Mucosa of rectum (tissue), 2 donors: Measurements from ENCODE around the gene DOLPP1.
"Not testable (repeated sequence)": the region's sequence is repeated elsewhere in the genome, so short reads cannot be mapped to it uniquely, and the experiment has no call there.

ENCODE experiments used
- H3K27ac ChIP-seq, 2 donors: one replicate each; pipeline ENCODE4 v1.7.0; 2013; ENCODE audit warnings: inconsistent platforms in 2 of 2, low read depth in 2 of 2, low read length in 2 of 2
- H3K27me3 ChIP-seq, 2 donors: one replicate each; pipeline ENCODE4 v1.7.0; 2013; ENCODE audit warnings: low read length in 2 of 2; ENCODE audit not compliant: control insufficient read depth in 2 of 2, insufficient read depth in 2 of 2
- H3K36me3 ChIP-seq, 2 donors: one replicate each; pipeline ENCODE4 v1.7.0; 2013; ENCODE audit warnings: low read length in 2 of 2; ENCODE audit not compliant: control insufficient read depth in 2 of 2, insufficient read depth in 2 of 2
- H3K4me1 ChIP-seq, 2 donors: one replicate each; pipeline ENCODE4 v1.7.0; 2013; ENCODE audit warnings: low read length in 2 of 2, mild to moderate bottlenecking in 1 of 2; ENCODE audit not compliant: control insufficient read depth in 2 of 2, insufficient read depth in 2 of 2
- H3K4me3 ChIP-seq, 2 donors: one replicate each; pipeline ENCODE4 v1.7.0; 2013; ENCODE audit warnings: low read length in 2 of 2
- H3K9ac ChIP-seq, 2 donors: one replicate each; pipeline ENCODE4 v1.7.0; 2013; ENCODE audit warnings: low read length in 2 of 2, low read depth in 1 of 2, mild to moderate bottlenecking in 1 of 2
- H3K9me3 ChIP-seq, 2 donors: one replicate each; pipeline ENCODE4 v1.7.0; 2013; ENCODE audit warnings: low read length in 2 of 2; ENCODE audit not compliant: control insufficient read depth in 2 of 2
- donor health status: healthy.
- donor health status: Normal muscosa, but diverticular disease.

DOLPP1 gene

DNA sequence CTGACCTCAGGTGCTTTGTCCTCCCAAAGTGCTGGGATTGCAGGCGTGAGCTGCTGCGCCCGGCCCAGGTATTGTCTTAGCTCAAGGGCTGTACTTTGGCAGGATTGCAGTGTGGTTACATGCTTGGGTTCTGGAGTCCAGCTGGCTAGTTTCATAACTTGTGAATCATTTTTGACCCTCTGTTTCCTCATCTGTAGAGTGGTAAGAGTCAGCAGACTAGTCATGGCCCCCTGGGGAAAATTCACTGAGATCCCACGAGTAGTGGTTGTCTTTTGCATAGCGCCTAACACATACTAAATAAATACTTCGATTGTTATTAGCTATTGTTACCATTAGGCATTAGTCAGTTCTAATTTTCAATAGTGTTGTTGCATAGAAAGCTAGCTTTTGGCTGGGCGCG is 44.6 kb downstream of the DOLPP1 start:
- Histone ChIP-seq H3K4me1 (no peaks in the 10 kb centered on the region), H3K9ac (no peak overlapping the region), H3K27ac (no peak overlapping the region), H3K27me3 (no peaks in the 10 kb centered on the region), H3K36me3 (peaks cover 38 to 45% of the 10 kb centered on the region in 2 donors), H3K4me3 (no peak overlapping the region), H3K9me3 (no peaks in the 10 kb centered on the region)

DNA sequence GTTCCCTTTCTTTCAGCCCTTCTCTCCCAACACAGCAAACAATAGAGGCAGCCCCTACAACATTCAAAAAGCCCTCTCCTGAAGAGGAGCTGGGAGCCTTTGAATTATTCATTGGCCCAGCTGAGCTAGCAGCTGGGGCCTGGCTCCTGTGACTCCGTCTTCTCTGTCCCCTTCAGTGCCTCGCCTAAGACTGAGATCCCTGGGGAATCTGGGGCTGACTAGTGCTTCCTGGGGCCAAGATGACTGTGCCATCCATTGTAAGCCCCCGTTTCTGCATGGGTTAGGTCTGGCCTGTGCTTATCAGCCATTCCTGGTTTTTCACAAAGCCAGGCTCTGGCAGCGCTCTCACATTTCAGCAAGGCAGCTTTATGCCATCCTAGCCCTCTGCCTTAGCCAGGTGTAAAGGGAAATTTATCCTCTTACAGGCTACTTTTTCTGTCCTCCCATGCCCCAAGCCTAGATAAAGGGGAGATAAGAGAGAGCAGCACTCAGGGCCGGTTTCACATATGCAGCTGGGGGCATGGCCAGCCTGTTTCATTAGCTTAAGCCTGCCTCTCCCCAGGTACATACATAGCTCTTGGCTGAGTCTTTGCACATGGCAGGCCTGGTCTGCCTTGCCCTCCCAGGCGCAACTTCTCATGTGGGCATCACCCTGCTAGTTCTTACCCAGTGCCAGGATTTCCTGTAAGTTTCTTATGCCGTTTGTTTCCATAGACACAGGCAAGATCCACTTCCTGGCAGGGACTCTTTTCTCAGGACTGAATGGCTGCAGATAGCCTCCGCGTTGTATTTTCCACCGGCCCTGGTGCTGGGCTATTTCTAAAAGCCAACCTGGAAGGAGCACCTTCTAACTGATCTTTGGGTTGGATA is 46.1 kb downstream of the DOLPP1 start:
- no peak overlapping the region for H3K27ac ChIP-seq
- no peak overlapping the region for H3K9ac ChIP-seq

DNA sequence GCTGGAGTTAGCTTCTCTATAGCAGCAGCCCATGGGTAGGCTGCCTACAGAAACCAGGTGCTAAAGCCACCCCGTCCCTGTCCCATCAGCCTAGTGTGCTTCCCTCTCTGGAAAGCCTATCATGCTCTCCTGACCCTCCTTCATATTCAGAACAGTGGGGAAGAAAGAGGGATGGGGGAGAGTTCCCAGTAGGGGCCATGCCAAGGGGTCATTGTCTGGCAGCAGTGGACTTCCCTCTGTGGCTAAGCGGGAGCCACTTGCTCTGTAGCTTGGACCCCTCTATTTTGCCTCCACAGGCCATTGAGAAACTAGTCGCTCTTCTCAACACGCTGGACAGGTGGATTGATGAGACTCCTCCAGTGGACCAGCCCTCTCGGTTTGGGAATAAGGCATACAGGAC is 47.8 kb downstream of the DOLPP1 start:
- H3K27ac ChIP-seq, result no peak overlapping the region
- H3K4me3 ChIP-seq, result no peak overlapping the region
- H3K4me1 ChIP-seq, result no peaks in the 10 kb centered on the region
- peaks cover 19 to 42% of the 10 kb centered on the region in 2 donors for H3K36me3 ChIP-seq
- no peak overlapping the region for H3K9ac ChIP-seq
- H3K9me3 ChIP-seq, result no peaks in the 10 kb centered on the region
- H3K27me3 ChIP-seq, result no peaks in the 10 kb centered on the region

More for the DNA sequence above, 46.1 kb downstream of the DOLPP1 start:
- Histone ChIP-seq H3K4me1 (no peaks in the 10 kb centered on the region), H3K36me3 (peaks cover 24 to 43% of the 10 kb centered on the region in 2 donors), H3K9me3 (no peaks in the 10 kb centered on the region), H3K4me3 (no peak overlapping the region), H3K27me3 (no peaks in the 10 kb centered on the region)

DNA sequence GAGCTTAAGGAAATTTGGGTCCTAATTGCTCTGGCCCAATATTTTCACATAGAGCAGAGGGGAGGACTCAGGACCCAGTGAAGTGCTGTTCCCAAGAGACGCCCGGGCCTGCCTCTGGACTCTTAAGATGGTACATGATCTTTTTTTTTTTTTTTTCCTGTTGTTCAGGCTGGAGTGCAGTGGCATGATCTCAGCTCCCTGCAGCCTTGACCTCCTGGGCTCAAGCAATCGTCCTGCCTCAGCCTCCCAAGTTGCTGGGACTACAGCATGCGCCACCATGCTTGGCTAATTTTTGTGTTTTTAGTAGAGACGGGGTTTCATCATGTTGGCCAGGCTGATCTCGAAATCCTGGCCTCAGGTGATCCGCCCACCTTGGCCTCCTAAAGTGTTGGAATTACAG is 49.4 kb downstream of the DOLPP1 start:
- not testable (repeated sequence) for H3K27me3 ChIP-seq, H3K4me3 ChIP-seq, H3K9ac ChIP-seq, H3K4me1 ChIP-seq, H3K27ac ChIP-seq, H3K9me3 ChIP-seq
- H3K36me3 ChIP-seq, result peaks cover 19 to 42% of the 10 kb centered on the region in 2 donors

DNA sequence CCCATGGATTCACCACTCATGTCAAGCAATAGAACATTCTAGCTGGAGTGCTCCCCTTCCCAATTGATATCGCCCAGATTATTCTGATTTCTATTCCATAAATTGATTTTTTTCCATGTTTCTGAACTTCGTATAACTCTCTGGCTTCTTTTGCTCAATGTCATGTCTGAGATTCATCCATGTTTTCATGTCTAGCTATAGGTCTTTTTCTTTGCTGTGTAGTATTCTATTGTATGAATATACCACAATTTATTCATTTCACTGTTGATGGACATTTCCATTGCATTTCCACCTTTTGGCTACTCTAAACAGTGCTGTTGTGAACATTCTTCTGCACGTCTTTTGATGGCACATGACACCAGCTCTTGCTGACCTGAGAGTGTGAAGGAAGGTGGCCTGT is 49.9 kb downstream of the DOLPP1 start:
- H3K4me1 ChIP-seq, result no peaks in the 10 kb centered on the region
- H3K9ac ChIP-seq, result no peak overlapping the region
- H3K36me3 ChIP-seq, result peaks cover 22 to 46% of the 10 kb centered on the region in 2 donors
- H3K4me3 ChIP-seq, result no peak overlapping the region
- H3K27ac ChIP-seq, result no peak overlapping the region
- H3K9me3 ChIP-seq, result no peaks in the 10 kb centered on the region
- H3K27me3 ChIP-seq, result no peaks in the 10 kb centered on the region

DNA sequence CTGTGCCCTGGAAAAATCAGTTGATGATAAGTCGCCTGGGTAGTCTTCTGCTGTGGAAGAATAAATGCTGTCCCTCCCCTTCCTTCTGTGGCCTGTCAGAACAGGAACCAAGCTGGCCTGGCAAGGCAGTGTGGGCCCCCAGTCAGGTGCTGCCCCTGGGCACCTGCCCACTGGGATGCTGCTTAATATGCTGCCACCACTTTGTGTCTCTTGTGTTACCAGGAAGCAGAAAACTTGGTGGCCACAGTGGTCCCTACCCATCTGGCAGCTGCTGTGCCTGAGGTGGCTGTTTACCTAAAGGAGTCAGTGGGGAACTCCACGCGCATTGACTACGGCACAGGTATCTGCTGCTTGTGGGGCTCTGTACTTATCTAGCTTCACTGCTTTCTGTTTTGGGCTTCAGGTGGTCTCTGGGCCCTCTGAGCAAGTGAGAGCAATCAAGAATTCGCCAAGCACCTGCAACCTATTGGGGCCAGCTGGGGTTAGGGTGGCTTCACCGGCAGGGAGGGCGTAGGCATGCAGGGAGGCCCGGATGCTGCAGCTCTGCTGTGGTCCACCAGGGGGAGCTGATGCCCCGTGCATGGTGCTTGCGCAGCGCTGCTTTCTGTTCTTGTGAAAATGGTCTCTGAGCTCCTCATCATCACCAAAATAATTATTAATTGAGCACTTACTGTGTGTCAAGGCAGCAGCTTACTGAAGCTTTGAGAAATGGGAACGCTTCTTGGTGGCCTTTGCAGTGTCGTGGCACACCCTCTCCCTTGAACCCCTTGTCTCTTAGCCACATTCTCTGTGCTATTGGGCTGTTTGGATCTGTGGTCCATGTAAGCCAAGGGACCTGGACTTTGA is 50.6 kb downstream of the DOLPP1 start:
- Histone ChIP-seq H3K36me3 (peaks cover 25 to 50% of the 10 kb centered on the region in 2 donors), H3K9ac (peak overlapping the region in 1 of 2 donors; percentile 31), H3K4me1 (no peaks in the 10 kb centered on the region), H3K27me3 (no peaks in the 10 kb centered on the region), H3K27ac (no peak overlapping the region), H3K9me3 (no peaks in the 10 kb centered on the region), H3K4me3 (no peak overlapping the region)

DNA sequence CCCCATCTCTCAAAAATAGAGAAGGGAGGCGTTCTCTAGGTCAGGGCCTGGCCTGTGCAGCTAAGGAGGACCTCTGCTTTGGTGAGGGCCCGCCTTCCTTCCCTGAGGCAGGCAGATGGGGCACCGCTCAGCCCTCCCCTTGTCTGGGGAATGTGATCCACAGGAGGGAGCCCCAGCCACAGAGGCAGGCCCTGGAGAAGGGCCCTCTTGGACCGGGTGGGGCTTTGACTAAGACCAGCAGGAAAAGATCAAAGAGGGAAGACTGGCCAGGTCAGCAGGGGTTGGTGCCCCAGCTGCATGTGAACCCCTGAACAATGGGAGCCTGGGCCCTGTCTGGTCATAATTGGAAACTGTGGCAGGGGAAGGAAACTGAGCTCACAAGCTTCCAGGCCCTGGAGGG is 52.2 kb downstream of the DOLPP1 start:
- Histone ChIP-seq H3K4me3 (no peak overlapping the region), H3K27me3 (no peaks in the 10 kb centered on the region), H3K36me3 (peaks cover 27 to 57% of the 10 kb centered on the region in 2 donors), H3K4me1 (peaks cover 0 to 2% of the 10 kb centered on the region in 2 donors), H3K9ac (no peak overlapping the region), H3K27ac (no peak overlapping the region), H3K9me3 (no peaks in the 10 kb centered on the region)

DNA sequence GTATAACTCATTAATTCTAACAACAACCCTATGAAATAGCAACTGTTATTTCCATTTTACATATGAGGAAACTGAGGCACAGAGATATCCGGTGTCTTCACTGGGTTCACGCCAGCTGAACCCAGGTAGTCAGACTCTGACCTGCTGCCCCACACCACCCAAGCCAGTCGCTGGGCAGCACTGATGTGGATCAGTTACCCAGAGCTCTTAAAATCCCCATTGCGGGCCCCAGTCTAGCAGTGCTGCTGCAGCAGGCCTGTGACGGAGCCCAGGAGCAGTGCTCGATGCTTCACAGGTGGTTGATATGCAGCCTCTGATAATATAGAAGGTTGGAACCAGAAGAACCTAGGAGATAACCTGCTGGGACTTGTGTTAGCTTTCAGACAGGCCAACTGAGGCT is 54.6 kb downstream of the DOLPP1 start:
- Histone ChIP-seq H3K9me3 (no peaks in the 10 kb centered on the region), H3K4me1 (peaks cover 13 to 17% of the 10 kb centered on the region in 2 donors), H3K9ac (no peak overlapping the region), H3K36me3 (peaks cover 20 to 50% of the 10 kb centered on the region in 2 donors), H3K27ac (no peak overlapping the region), H3K4me3 (no peak overlapping the region), H3K27me3 (no peaks in the 10 kb centered on the region)

DNA sequence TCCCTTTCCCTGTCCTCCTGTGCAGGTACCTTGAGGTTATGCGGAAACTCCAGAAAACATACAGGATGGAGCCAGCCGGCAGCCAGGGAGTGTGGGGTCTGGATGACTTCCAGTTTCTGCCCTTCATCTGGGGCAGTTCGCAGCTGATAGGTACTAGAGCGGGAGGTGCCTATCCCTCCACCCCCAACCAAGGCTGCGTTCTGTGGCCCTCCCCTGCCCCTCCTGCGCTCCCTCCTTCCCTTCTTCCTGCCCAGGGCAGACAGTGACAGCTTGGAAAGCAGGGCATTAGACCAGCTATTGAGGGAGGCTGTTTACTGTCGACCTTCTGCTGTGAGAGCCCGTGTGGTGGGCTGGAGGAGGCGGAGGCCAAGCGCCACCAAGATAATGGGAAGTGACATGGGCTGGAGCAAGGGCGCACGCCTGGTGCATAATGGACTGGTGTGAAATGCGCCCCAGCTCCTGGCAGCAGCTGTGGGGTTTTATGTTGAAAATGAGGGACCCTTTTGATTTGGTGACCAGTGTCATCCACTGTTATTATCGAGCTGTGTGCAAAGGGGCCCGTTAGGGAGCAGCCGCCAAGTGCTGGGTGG is 55.6 kb downstream of the DOLPP1 start:
- Histone ChIP-seq H3K9ac (no peak overlapping the region), H3K4me3 (no peak overlapping the region), H3K9me3 (no peaks in the 10 kb centered on the region), H3K36me3 (peaks cover 20 to 40% of the 10 kb centered on the region in 2 donors), H3K27me3 (no peaks in the 10 kb centered on the region), H3K27ac (no peak overlapping the region), H3K4me1 (peaks cover 22 to 27% of the 10 kb centered on the region in 2 donors)
